Upper lobe of left lung (tissue), 6 donors: ENCODE data around the gene KCNJ8. TPM values are rescaled to one million over a fixed set of nuclear protein-coding genes. Genes with fewer than 3 reads are reported as not detected.
"Not testable (repeated sequence)": the region's sequence is repeated elsewhere in the genome, so short reads cannot be mapped to it uniquely, and the experiment has no call there.

Source experiments
- ATAC-seq, 2 donors: fragments of 200-7000 bp; cut with Tn5 transposase; one replicate each; pipeline ENCODE4 v1.9.1; 2022; ENCODE audit warnings: mild to moderate bottlenecking in 2 of 2, moderate library complexity in 2 of 2; ENCODE audit not compliant: low FRiP score in 2 of 2
- DNase-seq, 2 donors: peaks; one replicate each; pipeline ENCODE4 v3.0.0-alpha.2; 2019 to 2020
- H3K27ac ChIP-seq, 4 donors: fragments of 200-600 bp; sonication (generic); one replicate each; pipeline ENCODE4 v1.5.1; 2016 to 2019
- H3K27me3 ChIP-seq, 4 donors: fragments of 200-600 bp; sonication (generic); one replicate each; pipeline ENCODE4 v1.5.1; 2017 to 2019
- H3K36me3 ChIP-seq, 4 donors: fragments of 200-600 bp; sonication (generic); one replicate each; pipeline ENCODE4 v1.5.1; 2016 to 2019
- H3K4me1 ChIP-seq, 4 donors: fragments of 200-600 bp; sonication (generic); one replicate each; pipeline ENCODE4 v1.5.1; 2018 to 2019
- H3K4me3 ChIP-seq, 4 donors: fragments of 200-600 bp; sonication (generic); one replicate each; pipeline ENCODE4 v1.5.1; 2017 to 2019; ENCODE audit warnings: mild to moderate bottlenecking in 2 of 4, moderate library complexity in 1 of 4
- H3K9me3 ChIP-seq, 4 donors: fragments of 200-600 bp; sonication (generic); one replicate each; pipeline ENCODE4 v1.5.1; 2018 to 2019
- EP300 ChIP-seq, 4 donors: sonication (generic); formaldehyde crosslinking; IDR thresholded peaks; one replicate each; pipeline ENCODE4 v1.5.1; 2017; ENCODE audit warnings: antibody characterized with exemption in 4 of 4, control low read depth in 2 of 4
- POLR2A ChIP-seq, 4 donors: fragments of 450-650 bp; IDR thresholded peaks; one replicate each; pipeline ENCODE4 v1.5.1; 2016 to 2017; ENCODE audit warnings: antibody characterized with exemption in 4 of 4, mild to moderate bottlenecking in 2 of 4
- POLR2AphosphoS5 ChIP-seq, 2 donors: sonication (generic); formaldehyde crosslinking; IDR thresholded peaks; one replicate each; pipeline ENCODE4 v1.5.1; 2017; ENCODE audit warnings: antibody characterized with exemption in 2 of 2
- WGBS, 2 donors: methylation state at CpG; one replicate each; pipeline ENCODE4 v1.1.5; 2017 to 2018; 5-methylcytosine and 5-hydroxymethylcytosine counted together
- total RNA-seq, 6 donors: library from RNA; depleted of rRNA in 4 of 6; stranded (reverse); fragments of >200 nt in 4 of 6; gene quantifications; one replicate each; pipeline versions ENCODE4 v1.1.0 to v1.2.1, GENCODE V29; 2016 to 2021
- TF ChIP-seq, protein P1 (sequence below), 6 experiments: fragments of 450-650 bp in 4 of 6; fragments of 200-600 bp in 2 of 6; sonication (generic) in 2 of 6; IDR thresholded peaks; one replicate each; pipeline ENCODE4 v1.5.1; 2016 to 2019; ENCODE audit warnings: antibody characterized with exemption in 6 of 6
- donor health status: DM: no; HTN: no; CAD: no; lungs with moderate emphysema.
- donor health status: DM: no; HTN: yes; CAD: no; lungs with severe emphysema.

Gene KCNJ8
- total RNA-seq, 6 donors from 2014 or later = 11.5 to 32.2 (median 15.1) TPM

DNA sequence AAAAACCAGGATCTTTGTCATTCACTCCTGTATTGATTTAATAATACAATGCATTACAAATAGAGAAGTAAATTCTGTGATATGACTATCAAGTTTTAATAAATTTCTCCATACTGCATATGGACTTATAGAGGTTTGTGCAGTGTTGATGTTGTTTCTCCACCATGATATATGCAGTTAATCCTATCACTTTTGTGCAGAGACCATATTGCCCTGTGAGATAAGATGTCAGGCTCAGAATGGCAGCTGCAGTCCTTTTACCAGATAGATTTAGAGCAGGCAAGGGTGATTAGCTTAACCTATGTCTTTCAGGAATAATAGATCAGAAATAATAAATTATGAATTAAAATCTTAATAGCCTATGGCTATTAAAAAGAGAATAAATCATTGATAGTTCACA is 38.6 kb upstream of the KCNJ8 start:
- ATAC-seq (no peak), DNase-seq (no peak)
- H3K9me3 ChIP-seq = no peaks in the 10 kb centered on the region
- TF ChIP-seq POLR2AphosphoS5 (IDR thresholded peaks at IDR 0.05) (no peak), POLR2A (IDR thresholded peaks at IDR 0.05) (no peak), EP300 (IDR thresholded peaks at IDR 0.05) (no peak)
- TF ChIP-seq, protein P1, sequence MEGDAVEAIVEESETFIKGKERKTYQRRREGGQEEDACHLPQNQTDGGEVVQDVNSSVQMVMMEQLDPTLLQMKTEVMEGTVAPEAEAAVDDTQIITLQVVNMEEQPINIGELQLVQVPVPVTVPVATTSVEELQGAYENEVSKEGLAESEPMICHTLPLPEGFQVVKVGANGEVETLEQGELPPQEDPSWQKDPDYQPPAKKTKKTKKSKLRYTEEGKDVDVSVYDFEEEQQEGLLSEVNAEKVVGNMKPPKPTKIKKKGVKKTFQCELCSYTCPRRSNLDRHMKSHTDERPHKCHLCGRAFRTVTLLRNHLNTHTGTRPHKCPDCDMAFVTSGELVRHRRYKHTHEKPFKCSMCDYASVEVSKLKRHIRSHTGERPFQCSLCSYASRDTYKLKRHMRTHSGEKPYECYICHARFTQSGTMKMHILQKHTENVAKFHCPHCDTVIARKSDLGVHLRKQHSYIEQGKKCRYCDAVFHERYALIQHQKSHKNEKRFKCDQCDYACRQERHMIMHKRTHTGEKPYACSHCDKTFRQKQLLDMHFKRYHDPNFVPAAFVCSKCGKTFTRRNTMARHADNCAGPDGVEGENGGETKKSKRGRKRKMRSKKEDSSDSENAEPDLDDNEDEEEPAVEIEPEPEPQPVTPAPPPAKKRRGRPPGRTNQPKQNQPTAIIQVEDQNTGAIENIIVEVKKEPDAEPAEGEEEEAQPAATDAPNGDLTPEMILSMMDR (IDR thresholded peaks at IDR 0.05) = no peak
- no peaks in the 10 kb centered on the region for H3K4me1 ChIP-seq
- H3K4me3 ChIP-seq = no peak overlapping the region
- no peaks in the 10 kb centered on the region for H3K36me3 ChIP-seq
- no peaks in the 10 kb centered on the region for H3K27me3 ChIP-seq
- no peak overlapping the region for H3K27ac ChIP-seq

DNA sequence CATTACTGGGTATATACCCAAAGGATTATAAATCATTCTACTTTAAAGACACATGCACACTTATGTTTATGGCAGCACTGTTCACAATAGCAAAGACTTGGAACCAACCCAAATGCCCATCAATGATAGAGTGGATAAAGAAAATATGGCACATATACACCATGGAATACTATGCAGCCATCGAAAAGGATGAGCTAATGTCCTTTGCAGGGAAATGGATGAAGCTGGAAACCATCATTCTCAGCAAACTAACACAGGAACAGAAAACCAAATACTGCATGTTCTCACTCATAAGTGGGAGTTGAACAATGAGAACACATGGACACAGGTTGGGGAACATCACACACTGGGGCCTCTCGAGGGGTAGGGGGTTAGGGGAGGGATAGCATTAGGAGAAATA is 37.8 kb upstream of the KCNJ8 start:
- 69 to 74% methylated on average over 2 of the region's 2 CpGs for WGBS, 2 donors
- H3K27me3 ChIP-seq, H3K36me3 ChIP-seq, H3K4me3 ChIP-seq, H3K4me1 ChIP-seq, H3K9me3 ChIP-seq, DNase-seq, H3K27ac ChIP-seq, ATAC-seq: not testable (repeated sequence)

DNA sequence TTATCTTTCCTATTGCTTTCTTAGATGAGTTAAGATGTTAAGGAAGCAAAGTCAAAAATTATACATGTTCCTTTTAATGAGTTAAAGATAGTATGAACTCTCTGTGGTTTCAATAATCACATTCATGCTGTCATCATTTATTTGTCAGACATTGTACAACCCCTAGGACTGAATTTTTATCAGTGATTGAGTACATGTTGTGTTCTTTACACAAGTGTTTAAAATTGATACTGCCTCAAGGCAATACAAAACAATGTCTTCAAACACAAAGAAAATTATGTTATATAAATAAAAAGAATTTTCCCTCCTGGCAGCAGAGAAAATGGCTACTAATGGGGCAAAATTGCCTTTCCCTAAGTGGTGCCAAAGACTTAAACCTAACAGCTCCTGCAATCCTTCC is 34.6 kb upstream of the KCNJ8 start:
- TF ChIP-seq, protein P1 (IDR thresholded peaks at IDR 0.05) = no peak
- TF ChIP-seq EP300 (IDR thresholded peaks at IDR 0.05) (no peak), POLR2AphosphoS5 (IDR thresholded peaks at IDR 0.05) (no peak), POLR2A (IDR thresholded peaks at IDR 0.05) (no peak)
- no peak overlapping the region for H3K27ac ChIP-seq
- no peaks in the 10 kb centered on the region for H3K4me1 ChIP-seq
- ATAC-seq (no peak), DNase-seq (no peak)
- no peaks in the 10 kb centered on the region for H3K27me3 ChIP-seq
- H3K4me3 ChIP-seq = no peak overlapping the region
- no peaks in the 10 kb centered on the region for H3K9me3 ChIP-seq
- H3K36me3 ChIP-seq = no peaks in the 10 kb centered on the region

DNA sequence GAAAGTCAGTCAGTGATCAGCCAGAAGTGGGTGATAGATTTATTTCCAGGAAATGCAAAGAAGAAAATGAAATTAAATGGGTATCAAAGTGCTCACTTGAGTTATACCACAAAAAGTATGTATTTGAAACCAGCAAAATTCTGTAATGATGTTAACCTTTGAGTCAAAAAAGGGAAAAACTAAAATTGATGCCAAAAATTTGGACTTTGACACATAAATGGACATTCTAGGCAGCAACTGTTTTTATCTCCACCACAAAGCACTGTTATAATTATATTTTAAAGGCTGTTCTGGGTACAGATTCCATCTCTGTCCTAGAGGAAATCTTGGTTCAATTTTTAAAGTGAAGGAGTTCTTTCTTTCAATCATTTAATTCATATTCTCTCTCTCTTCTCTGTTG is 31.7 kb upstream of the KCNJ8 start:
- H3K36me3 ChIP-seq = no peaks in the 10 kb centered on the region
- H3K27ac ChIP-seq = no peak overlapping the region
- DNase-seq = no peak
- H3K27me3 ChIP-seq = no peaks in the 10 kb centered on the region
- ATAC-seq = no peak
- H3K4me3 ChIP-seq = no peak overlapping the region
- no peaks in the 10 kb centered on the region for H3K9me3 ChIP-seq
- TF ChIP-seq POLR2AphosphoS5 (IDR thresholded peaks at IDR 0.05) = no peak
- no peak for TF ChIP-seq EP300 (IDR thresholded peaks at IDR 0.05)
- TF ChIP-seq, protein P1 (IDR thresholded peaks at IDR 0.05) = no peak
- no peak for TF ChIP-seq POLR2A (IDR thresholded peaks at IDR 0.05)
- no peaks in the 10 kb centered on the region for H3K4me1 ChIP-seq

DNA sequence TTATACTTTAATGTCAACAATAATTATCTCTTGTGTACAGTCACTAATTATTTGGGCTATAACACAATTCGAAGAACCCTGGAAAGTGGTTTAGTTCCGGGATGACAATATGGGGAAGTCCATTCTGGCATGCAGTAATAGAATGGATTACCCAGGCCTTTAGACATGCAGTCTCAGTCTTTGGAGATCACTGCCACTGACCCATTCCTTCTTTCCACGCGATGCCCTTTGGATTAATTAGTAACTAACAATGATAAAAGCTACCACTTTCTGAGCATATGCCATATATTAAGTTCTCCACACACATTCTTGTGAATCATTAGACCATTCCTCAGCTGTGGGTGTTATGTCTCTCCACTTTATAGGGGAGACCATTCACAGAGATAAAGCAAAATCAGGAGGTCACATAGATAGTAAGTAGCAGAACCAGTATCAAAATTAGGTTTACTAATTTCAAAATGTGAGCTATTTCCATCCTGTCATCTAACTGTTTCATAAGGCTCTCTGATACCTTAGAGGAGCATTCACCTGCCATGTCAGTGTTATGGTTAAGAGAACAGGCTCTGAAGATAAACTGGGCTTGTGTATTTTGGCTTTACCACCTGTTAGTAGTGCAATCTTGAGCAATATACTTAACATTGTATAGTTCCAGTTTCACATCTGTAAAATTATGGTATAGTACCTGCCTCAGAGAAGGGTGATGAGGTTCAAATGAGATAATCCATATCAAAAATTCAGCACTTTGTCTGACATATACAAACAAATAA is 27.2 kb upstream of the KCNJ8 start:
- no peaks in the 10 kb centered on the region for H3K27me3 ChIP-seq
- DNase-seq (no peak), ATAC-seq (no peak)
- 72 to 81% methylated on average over 4 of the region's 4 CpGs for WGBS, 2 donors
- H3K27ac ChIP-seq = no peak overlapping the region
- H3K4me3 ChIP-seq = no peak overlapping the region
- TF ChIP-seq POLR2AphosphoS5 (IDR thresholded peaks at IDR 0.05) = no peak
- TF ChIP-seq, protein P1 (IDR thresholded peaks at IDR 0.05) = no peak
- no peak for TF ChIP-seq EP300 (IDR thresholded peaks at IDR 0.05)
- no peak for TF ChIP-seq POLR2A (IDR thresholded peaks at IDR 0.05)
- no peaks in the 10 kb centered on the region for H3K36me3 ChIP-seq
- no peaks in the 10 kb centered on the region for H3K9me3 ChIP-seq
- H3K4me1 ChIP-seq = no peaks in the 10 kb centered on the region
